Body of pancreas (tissue), 4 donors: Measurements from ENCODE around the gene GAGE10.
"Not testable (repeated sequence)": the region's sequence is repeated elsewhere in the genome, so short reads cannot be mapped to it uniquely, and the experiment has no call there.

Experiments
- CTCF ChIP-seq, 7 experiments: fragments of 450-650 bp in 4 of 7; fragments of 200-600 bp in 3 of 7; sonication (generic) in 3 of 7; IDR thresholded peaks; one replicate each; pipeline ENCODE4 v1.5.1; 2016 to 2019; ENCODE audit warnings: antibody characterized with exemption in 7 of 7
- POLR2A ChIP-seq, 3 donors: fragments of 450-650 bp; IDR thresholded peaks; one replicate each; pipeline ENCODE4 v1.6.1; 2016; ENCODE audit warnings: antibody characterized with exemption in 3 of 3, mild to moderate bottlenecking in 2 of 3

- not testable (repeated sequence) for TF ChIP-seq CTCF, POLR2A (IDR thresholded peaks at IDR 0.05)
Observed at GRCh38 chrX:49322266-49322665, 18.8 kb downstream of the GAGE10 start.
